GM12892 (cell line): Measurements from ENCODE around the gene TOR3A.

ENCODE experiments used
- POLR2A ChIP-seq: IDR thresholded peaks from 2 replicates; pipeline ENCODE4 v1.6.1; 2011; ENCODE audit warnings: low read depth, low read length, control low read depth
- POLR2AphosphoS5 ChIP-seq: IDR thresholded peaks from 2 replicates; pipeline ENCODE4 v1.6.1; 2011; ENCODE audit warnings: low read depth, low read length, control low read depth

DNA sequence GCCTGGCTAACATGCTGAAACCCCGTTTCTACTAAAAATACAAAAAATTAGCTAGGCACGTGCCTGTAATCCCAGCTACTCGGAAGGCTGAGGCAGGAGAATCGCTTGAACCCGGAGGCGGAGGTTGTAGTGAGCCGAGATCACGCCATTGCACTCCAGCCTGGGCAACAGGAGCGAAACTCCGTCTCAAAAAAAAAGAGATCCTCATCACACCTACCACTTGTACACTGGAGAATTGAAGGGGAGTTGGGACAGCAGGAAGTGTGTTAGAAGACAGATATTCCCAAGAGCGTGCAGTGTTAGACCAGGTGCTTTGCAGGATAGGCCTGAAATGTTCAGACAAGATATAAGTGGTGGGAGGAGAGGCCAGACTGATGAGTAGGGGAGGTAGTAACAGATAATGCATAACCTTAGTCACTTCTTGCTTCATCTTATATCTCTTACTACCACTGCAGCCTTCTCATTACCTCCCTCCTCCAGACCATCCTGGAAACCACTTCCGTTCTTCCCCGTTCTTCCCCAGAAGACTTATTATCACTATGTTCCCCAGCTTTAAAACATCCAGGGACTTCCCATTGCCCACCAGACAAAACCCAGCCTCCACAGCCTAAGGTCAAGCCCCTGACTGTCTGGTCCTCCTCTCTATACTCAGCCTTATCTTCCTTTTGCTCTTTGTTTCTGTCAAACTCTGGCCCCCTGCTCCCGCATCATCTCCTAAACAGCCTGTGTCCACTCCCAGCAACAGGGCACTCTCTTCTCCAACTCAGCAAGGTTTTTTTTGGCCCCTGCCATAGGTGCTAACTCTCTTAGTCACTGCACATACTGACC is 34.8 kb upstream of the TOR3A start:
- TF ChIP-seq POLR2AphosphoS5 (no peak), POLR2A (no peak)
